KMS-11 (cell line): ENCODE data around the gene EBLN1.

Experiments used
- H2AFZ ChIP-seq: fragments of 200-600 bp; sonication (generic); 2 replicates; pipeline ENCODE4 v1.6.1; 2016; ENCODE audit warnings: antibody characterized with exemption, mixed run types, low read depth
- H3K27ac ChIP-seq: fragments of 200-600 bp; sonication (generic); 2 replicates; pipeline ENCODE4 v1.6.1; 2016; ENCODE audit warnings: mild to moderate bottlenecking, mixed run types
- H3K27me3 ChIP-seq: fragments of 200-600 bp; sonication (generic); 2 replicates; pipeline ENCODE4 v1.6.1; 2017; ENCODE audit warnings: mild to moderate bottlenecking, low read depth, mixed run types, moderate library complexity; ENCODE audit not compliant: insufficient read depth
- H3K36me3 ChIP-seq: fragments of 200-600 bp; sonication (generic); 2 replicates; pipeline ENCODE4 v1.6.1; 2017; ENCODE audit warnings: mild to moderate bottlenecking, mixed run types; ENCODE audit not compliant: insufficient read depth
- H3K4me1 ChIP-seq: fragments of 200-600 bp; sonication (generic); 2 replicates; pipeline ENCODE4 v1.6.1; 2016; ENCODE audit warnings: mild to moderate bottlenecking, low read depth, mixed run types; ENCODE audit not compliant: poor library complexity, severe bottlenecking
- H3K4me2 ChIP-seq: fragments of 200-600 bp; sonication (generic); 2 replicates; pipeline ENCODE4 v1.7.0; 2016; ENCODE audit warnings: mild to moderate bottlenecking, mixed run types
- H3K4me3 ChIP-seq: fragments of 200-600 bp; sonication (generic); IDR thresholded peaks from 2 replicates; pipeline ENCODE4 v1.6.1; 2017; ENCODE audit warnings: low read depth, low read length, mixed read lengths; ENCODE audit not compliant: insufficient read depth
- H3K79me2 ChIP-seq: fragments of 200-600 bp; sonication (generic); 2 replicates; pipeline ENCODE4 v1.6.1; 2016; ENCODE audit warnings: low read depth, mixed run types; ENCODE audit not compliant: insufficient read depth
- H3K9ac ChIP-seq: fragments of 200-600 bp; sonication (generic); 2 replicates; pipeline ENCODE4 v1.6.1; 2016; ENCODE audit warnings: mild to moderate bottlenecking, mixed run types
- H4K20me1 ChIP-seq: fragments of 200-600 bp; sonication (generic); 2 replicates; pipeline ENCODE4 v1.6.1; 2016; ENCODE audit warnings: mild to moderate bottlenecking, mixed run types; ENCODE audit not compliant: insufficient read depth
- TF ChIP-seq, protein P1 (sequence below): fragments of 200-600 bp; sonication (generic); conservative IDR thresholded peaks from 2 replicates; pipeline ENCODE4 v1.6.1; 2017; ENCODE audit warnings: low read depth, mild to moderate bottlenecking, antibody characterized with exemption, low read length, moderate library complexity, mixed read lengths

The EBLN1 gene

DNA sequence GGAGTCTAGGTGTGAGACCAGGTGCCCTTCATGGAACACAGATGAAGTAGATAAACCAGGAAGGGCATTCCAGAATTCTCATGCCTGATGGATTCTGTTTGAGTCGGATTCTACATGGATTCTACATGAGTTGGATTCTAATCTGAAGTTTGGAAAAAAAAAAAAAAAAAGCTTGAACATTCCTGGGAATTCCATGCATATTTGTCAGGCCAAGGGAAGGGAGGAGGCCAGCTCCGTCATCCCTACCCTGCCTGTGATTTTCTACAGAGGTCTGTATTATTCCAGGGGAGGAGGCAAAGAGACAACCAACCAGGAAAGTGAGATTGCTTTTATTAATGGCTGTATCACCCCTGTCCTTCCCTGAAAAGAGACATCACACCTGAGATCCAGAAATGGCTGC is 27.8 kb upstream of the EBLN1 start:
- Histone ChIP-seq H2AFZ (no peak overlapping the region), H3K36me3 (no peaks in the 10 kb centered on the region), H3K4me1 (peaks cover 27% of the 10 kb centered on the region), H3K4me3 (no peak overlapping the region), H3K27me3 (no peaks in the 10 kb centered on the region), H3K79me2 (peaks cover 23% of the 10 kb centered on the region), H3K27ac (no peak overlapping the region), H3K4me2 (no peak overlapping the region), H4K20me1 (no peaks in the 10 kb centered on the region), H3K9ac (no peak overlapping the region)
- TF ChIP-seq, protein P1, sequence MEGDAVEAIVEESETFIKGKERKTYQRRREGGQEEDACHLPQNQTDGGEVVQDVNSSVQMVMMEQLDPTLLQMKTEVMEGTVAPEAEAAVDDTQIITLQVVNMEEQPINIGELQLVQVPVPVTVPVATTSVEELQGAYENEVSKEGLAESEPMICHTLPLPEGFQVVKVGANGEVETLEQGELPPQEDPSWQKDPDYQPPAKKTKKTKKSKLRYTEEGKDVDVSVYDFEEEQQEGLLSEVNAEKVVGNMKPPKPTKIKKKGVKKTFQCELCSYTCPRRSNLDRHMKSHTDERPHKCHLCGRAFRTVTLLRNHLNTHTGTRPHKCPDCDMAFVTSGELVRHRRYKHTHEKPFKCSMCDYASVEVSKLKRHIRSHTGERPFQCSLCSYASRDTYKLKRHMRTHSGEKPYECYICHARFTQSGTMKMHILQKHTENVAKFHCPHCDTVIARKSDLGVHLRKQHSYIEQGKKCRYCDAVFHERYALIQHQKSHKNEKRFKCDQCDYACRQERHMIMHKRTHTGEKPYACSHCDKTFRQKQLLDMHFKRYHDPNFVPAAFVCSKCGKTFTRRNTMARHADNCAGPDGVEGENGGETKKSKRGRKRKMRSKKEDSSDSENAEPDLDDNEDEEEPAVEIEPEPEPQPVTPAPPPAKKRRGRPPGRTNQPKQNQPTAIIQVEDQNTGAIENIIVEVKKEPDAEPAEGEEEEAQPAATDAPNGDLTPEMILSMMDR: no peak

DNA sequence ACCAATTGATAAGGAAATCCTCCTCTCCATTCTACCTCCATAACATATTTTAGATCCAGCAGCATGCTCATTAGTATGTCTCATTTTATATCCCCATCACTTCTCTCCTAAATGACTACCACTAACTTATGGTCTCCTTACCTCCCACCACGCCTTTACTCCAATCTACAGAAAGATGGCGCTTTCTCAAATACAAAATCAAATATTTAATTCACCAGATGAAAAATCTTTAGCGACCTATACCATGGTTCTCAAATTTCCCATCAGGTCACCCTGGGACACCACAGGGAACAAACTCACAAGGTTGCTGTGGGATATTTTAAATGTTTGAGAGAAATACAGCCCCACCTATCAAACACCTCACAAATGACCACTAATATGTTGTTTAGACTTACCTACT is 27.0 kb upstream of the EBLN1 start:
- Histone ChIP-seq H3K4me1 (peaks cover 26% of the 10 kb centered on the region), H3K27ac (no peak overlapping the region), H3K36me3 (no peaks in the 10 kb centered on the region), H3K27me3 (no peaks in the 10 kb centered on the region), H3K9ac (no peak overlapping the region), H4K20me1 (no peaks in the 10 kb centered on the region), H3K4me3 (no peak overlapping the region), H3K4me2 (no peak overlapping the region), H2AFZ (no peak overlapping the region), H3K79me2 (peaks cover 16% of the 10 kb centered on the region)
- TF ChIP-seq, protein P1: no peak; the same call in 1 of the 2 replicates

DNA sequence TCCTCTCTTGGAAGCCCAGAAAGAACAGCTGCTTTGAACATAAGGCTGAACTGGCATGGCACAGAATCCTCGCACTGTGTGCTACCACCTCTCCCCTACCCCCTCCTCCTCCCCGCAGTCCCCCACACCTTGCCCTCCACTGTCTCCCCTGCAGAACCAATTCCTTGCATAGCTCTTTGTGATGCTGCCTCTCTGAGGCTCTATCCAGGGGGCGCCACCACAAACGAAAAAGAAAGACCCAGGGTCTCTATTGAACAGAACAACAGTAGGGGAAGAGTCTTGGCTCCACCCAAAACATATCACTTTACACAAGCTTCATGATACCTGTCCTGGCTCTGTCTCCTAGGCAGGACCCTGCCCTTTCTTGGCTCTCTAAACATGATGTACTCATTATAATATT is 26.2 kb upstream of the EBLN1 start:
- H3K9ac ChIP-seq: no peak overlapping the region
- TF ChIP-seq, protein P1: peak; percentile 20; the same call in 1 of the 2 replicates
- H4K20me1 ChIP-seq: no peaks in the 10 kb centered on the region

DNA sequence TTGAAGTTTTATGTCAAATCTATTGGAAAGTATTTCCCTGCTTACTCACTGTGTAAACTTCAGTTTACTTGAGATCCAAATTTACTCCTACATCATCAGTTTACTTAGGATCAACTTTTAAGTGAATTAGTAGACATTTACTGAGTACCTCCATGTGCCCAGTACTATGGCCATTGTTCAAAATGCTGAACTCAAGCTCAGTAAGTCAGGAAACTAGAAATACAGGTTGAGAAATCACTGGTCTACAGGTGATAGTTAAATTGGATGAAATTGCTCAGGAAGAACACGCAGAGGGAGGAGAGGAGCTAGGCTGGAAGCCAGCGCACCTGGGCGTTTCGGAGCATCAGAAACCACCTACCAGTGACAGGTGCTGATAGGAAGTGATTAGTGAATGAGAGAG is 25.5 kb upstream of the EBLN1 start:
- Histone ChIP-seq H3K4me1 (peaks cover 15% of the 10 kb centered on the region), H2AFZ (no peak overlapping the region), H3K4me2 (no peak overlapping the region), H3K9ac (no peak overlapping the region), H3K79me2 (0 out of 2 replicates have a peak, but pooled peaks cover 4% of the 10 kb centered on the region), H3K27ac (no peak overlapping the region), H4K20me1 (no peaks in the 10 kb centered on the region), H3K36me3 (no peaks in the 10 kb centered on the region), H3K4me3 (no peak overlapping the region), H3K27me3 (no peaks in the 10 kb centered on the region)
- TF ChIP-seq, protein P1: no peak

More for the DNA sequence above, 26.2 kb upstream of the EBLN1 start:
- Histone ChIP-seq H2AFZ (no peak overlapping the region), H3K79me2 (peaks cover 7% of the 10 kb centered on the region), H3K4me3 (no peak overlapping the region), H3K4me1 (peaks cover 17% of the 10 kb centered on the region), H3K27ac (no peak overlapping the region), H3K36me3 (no peaks in the 10 kb centered on the region), H3K4me2 (no peak overlapping the region), H3K27me3 (no peaks in the 10 kb centered on the region)
